GM23338 (cell line): ENCODE measurements around the gene SLC2A9. TPM values are rescaled to one million over a fixed set of nuclear protein-coding genes. Genes with fewer than 3 reads are reported as not detected.

Experiments used
- ATAC-seq: fragments of 200-7000 bp; cut with Tn5 transposase; 3 replicates; pipeline ENCODE4 v1.9.1; 2020
- DNase-seq: peaks from one replicate; pipeline ENCODE4 v3.0.0-alpha.2; 2015; ENCODE audit warnings: low spot score
- H2AFZ ChIP-seq: fragments of 200-600 bp; sonication (generic); 2 replicates; pipeline ENCODE4 v1.8.0; 2016; ENCODE audit warnings: antibody characterized with exemption, mild to moderate bottlenecking, moderate library complexity
- H3F3A ChIP-seq: fragments of 200-600 bp; sonication (generic); replicated peaks from 2 replicates; pipeline ENCODE4 v1.8.0; 2017; ENCODE audit warnings: antibody characterized with exemption, mixed run types, low read depth
- H3K27ac ChIP-seq: fragments of 200-600 bp; sonication (generic); 2 replicates; pipeline ENCODE4 v1.6.1; 2016; ENCODE audit warnings: low read depth
- H3K27me3 ChIP-seq: fragments of 200-600 bp; sonication (generic); 2 replicates; pipeline ENCODE4 v1.8.0; 2016; ENCODE audit warnings: mild to moderate bottlenecking, mixed run types, moderate library complexity; ENCODE audit not compliant: insufficient read depth
- H3K36me3 ChIP-seq: fragments of 200-600 bp; sonication (generic); 2 replicates; pipeline ENCODE4 v1.8.0; 2016; ENCODE audit warnings: mild to moderate bottlenecking; ENCODE audit not compliant: insufficient read depth
- H3K4me1 ChIP-seq: fragments of 200-600 bp; sonication (generic); 2 replicates; pipeline ENCODE4 v1.8.0; 2016; ENCODE audit warnings: mild to moderate bottlenecking, moderate library complexity; ENCODE audit not compliant: insufficient read depth
- H3K4me2 ChIP-seq: fragments of 200-600 bp; sonication (generic); 2 replicates; pipeline ENCODE4 v1.7.1; 2017; ENCODE audit warnings: mixed run types
- H3K4me3 ChIP-seq: fragments of 200-600 bp; sonication (generic); 2 replicates; pipeline ENCODE4 v1.6.1; 2016; ENCODE audit warnings: mixed run types
- H3K79me2 ChIP-seq: fragments of 200-600 bp; sonication (generic); replicated peaks from 2 replicates; pipeline ENCODE4 v1.8.0; 2017; ENCODE audit warnings: mild to moderate bottlenecking; ENCODE audit not compliant: insufficient read depth
- H3K9me2 ChIP-seq: fragments of 200-600 bp; sonication (generic); 2 replicates; pipeline ENCODE4 v1.8.0; 2017; ENCODE audit not compliant: insufficient read depth
- H4K20me1 ChIP-seq: fragments of 200-600 bp; sonication (generic); replicated peaks from 2 replicates; pipeline ENCODE4 v1.8.0; 2017; ENCODE audit warnings: mild to moderate bottlenecking; ENCODE audit not compliant: insufficient read depth
- H3K27ac Mint-ChIP-seq: 2 replicates; pipeline ENCODE4 v1.8.0; 2020; ENCODE audit warnings: inconsistent platforms, mild to moderate bottlenecking, moderate library complexity, mixed read lengths
- H3K27me3 Mint-ChIP-seq: 3 replicates; pipeline ENCODE4 v1.8.0; 2022; ENCODE audit warnings: low read depth, mild to moderate bottlenecking, moderate library complexity, mixed read lengths, inconsistent platforms; ENCODE audit not compliant: insufficient read depth, poor library complexity
- H3K36me3 Mint-ChIP-seq: 3 replicates; pipeline ENCODE4 v1.8.0; 2021; ENCODE audit warnings: low read depth, mild to moderate bottlenecking, inconsistent platforms, moderate library complexity, mixed read lengths
- H3K4me1 Mint-ChIP-seq: 3 replicates; pipeline ENCODE4 v1.8.0; 2020; ENCODE audit warnings: mild to moderate bottlenecking, inconsistent platforms, mixed read lengths
- H3K4me3 Mint-ChIP-seq: 3 replicates; pipeline ENCODE4 v1.8.0; 2021; ENCODE audit warnings: moderate library complexity, mild to moderate bottlenecking, inconsistent platforms, mixed read lengths
- H3K9me3 Mint-ChIP-seq: 3 replicates; pipeline ENCODE4 v1.8.0; 2020; ENCODE audit warnings: moderate library complexity, mild to moderate bottlenecking, inconsistent platforms, mixed read lengths
- CREB1 ChIP-seq: fragments of 250-450 bp; sonication (Bioruptor Pico); IDR thresholded peaks from 2 replicates; pipeline ENCODE4 v1.5.0; 2020; ENCODE audit warnings: low read depth, mild to moderate bottlenecking, moderate library complexity
- EZH2 ChIP-seq: fragments of 200-600 bp; sonication (generic); IDR thresholded peaks from one replicate; pipeline ENCODE4 v1.8.0; 2017; ENCODE audit warnings: antibody characterized with exemption, mild to moderate bottlenecking, low read depth; ENCODE audit not compliant: unreplicated experiment
- EZH2phosphoT487 ChIP-seq: fragments of 200-600 bp; sonication (generic); IDR thresholded peaks from one replicate; pipeline ENCODE4 v1.8.1; 2018; ENCODE audit warnings: antibody characterized with exemption; ENCODE audit not compliant: unreplicated experiment
- JUNB ChIP-seq: IDR thresholded peaks from one replicate; pipeline ENCODE4 v1.6.1; 2016; ENCODE audit warnings: antibody characterized with exemption; ENCODE audit not compliant: unreplicated experiment
- NANOG ChIP-seq: IDR thresholded peaks from 2 replicates; pipeline ENCODE4 v1.6.1; 2016; ENCODE audit warnings: antibody characterized with exemption, borderline replicate concordance
- POLR2AphosphoS5 ChIP-seq: IDR thresholded peaks from 2 replicates; pipeline ENCODE4 v1.6.1; 2016; ENCODE audit warnings: antibody characterized with exemption, low read depth
- STAT1 ChIP-seq: IDR thresholded peaks from one replicate; pipeline ENCODE4 v1.6.1; 2016; ENCODE audit warnings: antibody characterized with exemption; ENCODE audit not compliant: unreplicated experiment
- ZNF114 ChIP-seq: fragments of 250-450 bp; sonication (Bioruptor Pico); IDR thresholded peaks from 2 replicates; pipeline ENCODE4 v1.5.0; 2020; ENCODE audit warnings: mild to moderate bottlenecking, moderate library complexity
- ZNF331 ChIP-seq: fragments of 250-450 bp; sonication (Bioruptor Pico); IDR thresholded peaks from 2 replicates; pipeline ENCODE4 v1.5.0; 2020; ENCODE audit warnings: low read depth, mild to moderate bottlenecking, moderate library complexity
- polyA plus RNA-seq: library from polyadenylated mRNA; unstranded; fragments of >200 nt; fragmentation: Nextera tagmentation; extraction: Ambion mirVana; gene quantifications from 2 replicates; pipeline ENCODE4 v1.2.1, GENCODE V29; 2016
- total RNA-seq: library from RNA; depleted of rRNA; stranded (reverse); fragments of >200 nt; shearing (Covaris generic); gene quantifications from 2 replicates; pipeline ENCODE4 v1.2.3, GENCODE V29; 2014
- TF ChIP-seq, protein P1 (sequence below): fragments of 250-450 bp; sonication (Bioruptor Pico); IDR thresholded peaks from 2 replicates; pipeline ENCODE4 v1.5.0; 2020; ENCODE audit warnings: mild to moderate bottlenecking, moderate library complexity
- TF ChIP-seq, protein P2 (sequence below): IDR thresholded peaks from 2 replicates; pipeline ENCODE4 v1.6.1; 2016; ENCODE audit warnings: antibody characterized with exemption
- TF ChIP-seq, protein P3 (sequence below): IDR thresholded peaks from one replicate; pipeline ENCODE4 v1.6.1; 2018; ENCODE audit warnings: antibody characterized with exemption; ENCODE audit not compliant: unreplicated experiment
- TF ChIP-seq, protein P4 (sequence below), 2 experiments: fragments of 200-600 bp in 1 of 2; sonication (generic) in 1 of 2; conservative IDR thresholded peaks; 2 replicates each; pipeline versions ENCODE4 v1.5.1 to v1.6.1; 2016 to 2017; ENCODE audit warnings: antibody characterized with exemption in 2 of 2, low read depth in 2 of 2, mild to moderate bottlenecking in 2 of 2, moderate library complexity in 1 of 2

SLC2A9 gene
- total and polyA plus RNA-seq, 2 experiments from 2014 or later: 0.21 to 0.40 TPM

DNA sequence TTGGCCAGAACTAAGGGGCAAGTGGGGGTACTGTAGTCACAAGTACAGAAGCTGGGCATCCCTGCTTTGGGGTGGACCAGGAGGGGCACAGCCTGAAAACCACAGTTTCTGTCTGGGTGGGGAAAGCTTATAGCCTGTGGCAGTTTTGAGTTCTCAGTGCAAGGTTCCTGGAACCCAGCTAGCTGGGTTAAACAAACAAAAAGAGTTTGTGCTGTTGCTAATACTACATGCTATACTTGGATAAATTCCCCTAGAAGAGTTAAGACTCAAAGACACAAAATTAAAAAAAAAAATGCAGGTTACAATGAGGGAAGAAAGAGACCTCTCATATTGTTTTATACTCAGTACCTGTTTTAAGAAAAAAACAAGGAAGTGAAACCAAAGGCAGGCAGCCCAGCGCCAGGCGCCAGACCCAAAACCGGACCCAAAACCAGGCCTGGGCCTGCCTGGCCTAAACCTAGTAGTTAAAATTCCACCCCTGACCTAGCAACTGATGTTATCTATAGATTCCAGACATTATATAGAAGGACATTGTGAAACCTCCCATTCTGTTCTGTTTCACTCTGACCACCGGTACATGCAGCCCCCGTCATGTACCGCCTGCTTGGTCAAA, 50.8 kb downstream of the SLC2A9 start:
- TF ChIP-seq ZNF331 (CRISPR knock-in tag): no peak
- no peak for TF ChIP-seq JUNB
- TF ChIP-seq STAT1: no peak
- TF ChIP-seq, protein P1, sequence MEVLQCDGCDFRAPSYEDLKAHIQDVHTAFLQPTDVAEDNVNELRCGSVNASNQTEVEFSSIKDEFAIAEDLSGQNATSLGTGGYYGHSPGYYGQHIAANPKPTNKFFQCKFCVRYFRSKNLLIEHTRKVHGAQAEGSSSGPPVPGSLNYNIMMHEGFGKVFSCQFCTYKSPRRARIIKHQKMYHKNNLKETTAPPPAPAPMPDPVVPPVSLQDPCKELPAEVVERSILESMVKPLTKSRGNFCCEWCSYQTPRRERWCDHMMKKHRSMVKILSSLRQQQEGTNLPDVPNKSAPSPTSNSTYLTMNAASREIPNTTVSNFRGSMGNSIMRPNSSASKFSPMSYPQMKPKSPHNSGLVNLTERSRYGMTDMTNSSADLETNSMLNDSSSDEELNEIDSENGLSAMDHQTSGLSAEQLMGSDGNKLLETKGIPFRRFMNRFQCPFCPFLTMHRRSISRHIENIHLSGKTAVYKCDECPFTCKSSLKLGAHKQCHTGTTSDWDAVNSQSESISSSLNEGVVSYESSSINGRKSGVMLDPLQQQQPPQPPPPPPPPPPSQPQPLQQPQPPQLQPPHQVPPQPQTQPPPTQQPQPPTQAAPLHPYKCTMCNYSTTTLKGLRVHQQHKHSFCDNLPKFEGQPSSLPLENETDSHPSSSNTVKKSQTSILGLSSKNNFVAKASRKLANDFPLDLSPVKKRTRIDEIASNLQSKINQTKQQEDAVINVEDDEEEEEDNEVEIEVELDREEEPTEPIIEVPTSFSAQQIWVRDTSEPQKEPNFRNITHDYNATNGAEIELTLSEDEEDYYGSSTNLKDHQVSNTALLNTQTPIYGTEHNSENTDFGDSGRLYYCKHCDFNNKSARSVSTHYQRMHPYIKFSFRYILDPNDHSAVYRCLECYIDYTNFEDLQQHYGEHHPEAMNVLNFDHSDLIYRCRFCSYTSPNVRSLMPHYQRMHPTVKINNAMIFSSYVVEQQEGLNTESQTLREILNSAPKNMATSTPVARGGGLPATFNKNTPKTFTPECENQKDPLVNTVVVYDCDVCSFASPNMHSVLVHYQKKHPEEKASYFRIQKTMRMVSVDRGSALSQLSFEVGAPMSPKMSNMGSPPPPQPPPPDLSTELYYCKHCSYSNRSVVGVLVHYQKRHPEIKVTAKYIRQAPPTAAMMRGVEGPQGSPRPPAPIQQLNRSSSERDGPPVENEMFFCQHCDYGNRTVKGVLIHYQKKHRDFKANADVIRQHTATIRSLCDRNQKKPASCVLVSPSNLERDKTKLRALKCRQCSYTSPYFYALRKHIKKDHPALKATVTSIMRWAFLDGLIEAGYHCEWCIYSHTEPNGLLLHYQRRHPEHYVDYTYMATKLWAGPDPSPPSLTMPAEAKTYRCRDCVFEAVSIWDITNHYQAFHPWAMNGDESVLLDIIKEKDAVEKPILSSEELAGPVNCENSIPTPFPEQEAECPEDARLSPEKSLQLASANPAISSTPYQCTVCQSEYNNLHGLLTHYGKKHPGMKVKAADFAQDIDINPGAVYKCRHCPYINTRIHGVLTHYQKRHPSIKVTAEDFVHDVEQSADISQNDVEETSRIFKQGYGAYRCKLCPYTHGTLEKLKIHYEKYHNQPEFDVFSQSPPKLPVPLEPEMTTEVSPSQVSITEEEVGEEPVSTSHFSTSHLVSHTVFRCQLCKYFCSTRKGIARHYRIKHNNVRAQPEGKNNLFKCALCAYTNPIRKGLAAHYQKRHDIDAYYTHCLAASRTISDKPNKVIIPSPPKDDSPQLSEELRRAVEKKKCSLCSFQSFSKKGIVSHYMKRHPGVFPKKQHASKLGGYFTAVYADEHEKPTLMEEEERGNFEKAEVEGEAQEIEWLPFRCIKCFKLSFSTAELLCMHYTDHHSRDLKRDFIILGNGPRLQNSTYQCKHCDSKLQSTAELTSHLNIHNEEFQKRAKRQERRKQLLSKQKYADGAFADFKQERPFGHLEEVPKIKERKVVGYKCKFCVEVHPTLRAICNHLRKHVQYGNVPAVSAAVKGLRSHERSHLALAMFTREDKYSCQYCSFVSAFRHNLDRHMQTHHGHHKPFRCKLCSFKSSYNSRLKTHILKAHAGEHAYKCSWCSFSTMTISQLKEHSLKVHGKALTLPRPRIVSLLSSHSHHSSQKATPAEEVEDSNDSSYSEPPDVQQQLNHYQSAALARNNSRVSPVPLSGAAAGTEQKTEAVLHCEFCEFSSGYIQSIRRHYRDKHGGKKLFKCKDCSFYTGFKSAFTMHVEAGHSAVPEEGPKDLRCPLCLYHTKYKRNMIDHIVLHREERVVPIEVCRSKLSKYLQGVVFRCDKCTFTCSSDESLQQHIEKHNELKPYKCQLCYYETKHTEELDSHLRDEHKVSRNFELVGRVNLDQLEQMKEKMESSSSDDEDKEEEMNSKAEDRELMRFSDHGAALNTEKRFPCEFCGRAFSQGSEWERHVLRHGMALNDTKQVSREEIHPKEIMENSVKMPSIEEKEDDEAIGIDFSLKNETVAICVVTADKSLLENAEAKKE (CRISPR knock-in tag): no peak
- TF ChIP-seq, protein P2, sequence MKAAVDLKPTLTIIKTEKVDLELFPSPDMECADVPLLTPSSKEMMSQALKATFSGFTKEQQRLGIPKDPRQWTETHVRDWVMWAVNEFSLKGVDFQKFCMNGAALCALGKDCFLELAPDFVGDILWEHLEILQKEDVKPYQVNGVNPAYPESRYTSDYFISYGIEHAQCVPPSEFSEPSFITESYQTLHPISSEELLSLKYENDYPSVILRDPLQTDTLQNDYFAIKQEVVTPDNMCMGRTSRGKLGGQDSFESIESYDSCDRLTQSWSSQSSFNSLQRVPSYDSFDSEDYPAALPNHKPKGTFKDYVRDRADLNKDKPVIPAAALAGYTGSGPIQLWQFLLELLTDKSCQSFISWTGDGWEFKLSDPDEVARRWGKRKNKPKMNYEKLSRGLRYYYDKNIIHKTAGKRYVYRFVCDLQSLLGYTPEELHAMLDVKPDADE: no peak
- no peak for TF ChIP-seq NANOG
- TF ChIP-seq, protein P3, sequence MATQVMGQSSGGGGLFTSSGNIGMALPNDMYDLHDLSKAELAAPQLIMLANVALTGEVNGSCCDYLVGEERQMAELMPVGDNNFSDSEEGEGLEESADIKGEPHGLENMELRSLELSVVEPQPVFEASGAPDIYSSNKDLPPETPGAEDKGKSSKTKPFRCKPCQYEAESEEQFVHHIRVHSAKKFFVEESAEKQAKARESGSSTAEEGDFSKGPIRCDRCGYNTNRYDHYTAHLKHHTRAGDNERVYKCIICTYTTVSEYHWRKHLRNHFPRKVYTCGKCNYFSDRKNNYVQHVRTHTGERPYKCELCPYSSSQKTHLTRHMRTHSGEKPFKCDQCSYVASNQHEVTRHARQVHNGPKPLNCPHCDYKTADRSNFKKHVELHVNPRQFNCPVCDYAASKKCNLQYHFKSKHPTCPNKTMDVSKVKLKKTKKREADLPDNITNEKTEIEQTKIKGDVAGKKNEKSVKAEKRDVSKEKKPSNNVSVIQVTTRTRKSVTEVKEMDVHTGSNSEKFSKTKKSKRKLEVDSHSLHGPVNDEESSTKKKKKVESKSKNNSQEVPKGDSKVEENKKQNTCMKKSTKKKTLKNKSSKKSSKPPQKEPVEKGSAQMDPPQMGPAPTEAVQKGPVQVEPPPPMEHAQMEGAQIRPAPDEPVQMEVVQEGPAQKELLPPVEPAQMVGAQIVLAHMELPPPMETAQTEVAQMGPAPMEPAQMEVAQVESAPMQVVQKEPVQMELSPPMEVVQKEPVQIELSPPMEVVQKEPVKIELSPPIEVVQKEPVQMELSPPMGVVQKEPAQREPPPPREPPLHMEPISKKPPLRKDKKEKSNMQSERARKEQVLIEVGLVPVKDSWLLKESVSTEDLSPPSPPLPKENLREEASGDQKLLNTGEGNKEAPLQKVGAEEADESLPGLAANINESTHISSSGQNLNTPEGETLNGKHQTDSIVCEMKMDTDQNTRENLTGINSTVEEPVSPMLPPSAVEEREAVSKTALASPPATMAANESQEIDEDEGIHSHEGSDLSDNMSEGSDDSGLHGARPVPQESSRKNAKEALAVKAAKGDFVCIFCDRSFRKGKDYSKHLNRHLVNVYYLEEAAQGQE: no peak
- no peak for TF ChIP-seq EZH2
- TF ChIP-seq POLR2AphosphoS5: no peak
- TF ChIP-seq CREB1 (CRISPR knock-in tag): no peak
- no peak for TF ChIP-seq ZNF114 (CRISPR knock-in tag)
- TF ChIP-seq, protein P4, sequence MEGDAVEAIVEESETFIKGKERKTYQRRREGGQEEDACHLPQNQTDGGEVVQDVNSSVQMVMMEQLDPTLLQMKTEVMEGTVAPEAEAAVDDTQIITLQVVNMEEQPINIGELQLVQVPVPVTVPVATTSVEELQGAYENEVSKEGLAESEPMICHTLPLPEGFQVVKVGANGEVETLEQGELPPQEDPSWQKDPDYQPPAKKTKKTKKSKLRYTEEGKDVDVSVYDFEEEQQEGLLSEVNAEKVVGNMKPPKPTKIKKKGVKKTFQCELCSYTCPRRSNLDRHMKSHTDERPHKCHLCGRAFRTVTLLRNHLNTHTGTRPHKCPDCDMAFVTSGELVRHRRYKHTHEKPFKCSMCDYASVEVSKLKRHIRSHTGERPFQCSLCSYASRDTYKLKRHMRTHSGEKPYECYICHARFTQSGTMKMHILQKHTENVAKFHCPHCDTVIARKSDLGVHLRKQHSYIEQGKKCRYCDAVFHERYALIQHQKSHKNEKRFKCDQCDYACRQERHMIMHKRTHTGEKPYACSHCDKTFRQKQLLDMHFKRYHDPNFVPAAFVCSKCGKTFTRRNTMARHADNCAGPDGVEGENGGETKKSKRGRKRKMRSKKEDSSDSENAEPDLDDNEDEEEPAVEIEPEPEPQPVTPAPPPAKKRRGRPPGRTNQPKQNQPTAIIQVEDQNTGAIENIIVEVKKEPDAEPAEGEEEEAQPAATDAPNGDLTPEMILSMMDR (conservative IDR thresholded peaks at IDR 0.05; ENCODE audit: low read depth in 2 of 2): no peak
- no peak for TF ChIP-seq EZH2phosphoT487
- H3K27me3 Mint-ChIP-seq: peaks cover 2% of the 10 kb centered on the region
- H3K27ac Mint-ChIP-seq: no peak overlapping the region
- H3K9me2 ChIP-seq: no peaks in the 10 kb centered on the region
- H3K4me3 Mint-ChIP-seq: no peak overlapping the region
- H3K27ac ChIP-seq: no peak overlapping the region
- H3K4me1 Mint-ChIP-seq: peaks cover 8% of the 10 kb centered on the region; the same call in 2 of the 3 replicates
- no peaks in the 10 kb centered on the region for H3K4me1 ChIP-seq
- ATAC-seq (no peak), DNase-seq (no peak)
- no peak overlapping the region for H3K4me3 ChIP-seq
- H3K36me3 Mint-ChIP-seq: no peaks in the 10 kb centered on the region; the same call in 2 of the 3 replicates
- no peaks in the 10 kb centered on the region for H3K36me3 ChIP-seq
- H3K27me3 ChIP-seq: no peaks in the 10 kb centered on the region
- peaks cover 16% of the 10 kb centered on the region; the same call in 2 of the 3 replicates for H3K9me3 Mint-ChIP-seq
- H3F3A ChIP-seq: no peaks in the 10 kb centered on the region
- no peaks in the 10 kb centered on the region for H3K79me2 ChIP-seq
- H4K20me1 ChIP-seq: no peaks in the 10 kb centered on the region
- H2AFZ ChIP-seq: no peak overlapping the region
- H3K4me2 ChIP-seq: no peak overlapping the region
